ENCODE data around the gene ADAMTS4. TPM values are rescaled to one million over a fixed set of nuclear protein-coding genes. Genes with fewer than 3 reads are reported as not detected.

Gene ADAMTS4
- total RNA-seq, 1 donor from 2014 or later = 0.23 TPM

DNA sequence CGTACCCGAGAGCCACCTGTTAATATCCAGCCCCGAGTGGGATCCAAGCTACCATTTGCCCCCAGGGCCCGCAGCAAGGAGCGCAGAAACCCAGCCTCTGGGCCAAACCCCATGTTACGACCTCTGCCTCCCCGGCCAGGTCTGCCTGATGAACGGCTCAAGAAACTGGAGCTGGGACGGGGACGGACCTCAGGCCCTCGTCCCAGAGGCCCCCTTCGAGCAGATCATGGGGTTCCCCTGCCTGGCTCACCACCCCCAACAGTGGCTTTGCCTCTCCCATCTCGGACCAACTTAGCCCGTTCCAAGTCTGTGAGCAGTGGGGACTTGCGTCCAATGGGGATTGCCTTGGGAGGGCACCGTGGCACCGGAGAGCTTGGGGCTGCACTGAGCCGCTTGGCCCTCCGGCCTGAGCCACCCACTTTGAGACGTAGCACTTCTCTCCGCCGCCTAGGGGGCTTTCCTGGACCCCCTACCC lies 38.1 kb downstream of the ADAMTS4 start:
- intact Hi-C loops (cut with micrococcal nuclease) = loop anchor here (2.0 kb wide), 1 partner anchor 16 kb away; the partner anchor contains the start of gene B4GALT3
- Mint-ChIP-seq H3K4me3 (peak overlapping the region; percentile 88), H3K4me1 (ENCODE audit: low read depth) (peaks cover 64% of the 10 kb centered on the region), H3K9me3 (no peaks in the 10 kb centered on the region), H3K27me3 (ENCODE audit: insufficient read depth) (no peaks in the 10 kb centered on the region), H3K36me3 (ENCODE audit: low read depth) (peaks cover 49% of the 10 kb centered on the region), H3K27ac (peak overlapping the region; percentile 62)
- DNase-seq (ENCODE audit: low spot score) = no peak

DNA sequence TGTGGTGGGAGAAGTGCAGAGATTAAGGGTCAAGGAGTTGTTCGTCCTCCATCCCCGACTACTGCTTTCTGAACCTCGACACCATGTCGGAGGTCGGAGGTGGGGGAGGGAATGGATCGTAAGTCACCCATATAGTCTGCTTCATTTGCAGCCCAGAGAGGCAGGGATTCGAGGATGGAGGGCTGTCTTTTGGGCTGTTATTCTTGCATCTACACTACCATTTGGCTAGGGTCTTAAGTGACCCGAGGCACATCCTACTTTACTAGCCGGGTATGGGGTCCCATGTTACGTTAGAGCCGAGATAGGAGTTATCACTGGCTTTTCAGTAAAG lies 39.0 kb downstream of the ADAMTS4 start:
- H3K9me3 Mint-ChIP-seq = no peaks in the 10 kb centered on the region
- H3K36me3 Mint-ChIP-seq (ENCODE audit: low read depth) = peaks cover 51% of the 10 kb centered on the region
- peak overlapping the region; percentile 88 for H3K4me3 Mint-ChIP-seq
- no peak for DNase-seq (ENCODE audit: low spot score)
- peak overlapping the region; percentile 65 for H3K27ac Mint-ChIP-seq
- intact Hi-C loops (cut with micrococcal nuclease) = loop anchor here (1.0 to 2.0 kb wide), 5 partner anchors 17 to 115 kb away; partner anchors contain the start of genes B4GALT3, DEDD, NDUFS2 and TOMM40L
- H3K27me3 Mint-ChIP-seq (ENCODE audit: insufficient read depth) = no peaks in the 10 kb centered on the region
- peaks cover 64% of the 10 kb centered on the region for H3K4me1 Mint-ChIP-seq (ENCODE audit: low read depth)

GRCh38 chr1:161159087-161159912 lies 39.6 kb downstream of the ADAMTS4 start, which contains the start of gene USP21:
TSS of gene USP21 (plus strand) at chr1:161159500. CDS start at chr1:161160641, 1,141 bp downstream.
- H3K4me1 Mint-ChIP-seq (ENCODE audit: low read depth) = peaks cover 64% of the 10 kb centered on the region
- H3K27me3 Mint-ChIP-seq (ENCODE audit: insufficient read depth) = no peaks in the 10 kb centered on the region
- H3K4me3 Mint-ChIP-seq = peak within 1 kb of the TSS; percentile 88
- H3K9me3 Mint-ChIP-seq = no peaks in the 10 kb centered on the region
- peaks cover 51% of the 10 kb centered on the region for H3K36me3 Mint-ChIP-seq (ENCODE audit: low read depth)
- intact Hi-C loops (cut with micrococcal nuclease) = loop anchor here (1.0 to 2.0 kb wide), 4 partner anchors 27 to 114 kb away; partner anchors contain the start of genes DEDD, NDUFS2, TOMM40L and USF1
- H3K27ac Mint-ChIP-seq = peak within 1 kb of the TSS; percentile 86
- DNase-seq (ENCODE audit: low spot score) = peak; percentile 91

DNA sequence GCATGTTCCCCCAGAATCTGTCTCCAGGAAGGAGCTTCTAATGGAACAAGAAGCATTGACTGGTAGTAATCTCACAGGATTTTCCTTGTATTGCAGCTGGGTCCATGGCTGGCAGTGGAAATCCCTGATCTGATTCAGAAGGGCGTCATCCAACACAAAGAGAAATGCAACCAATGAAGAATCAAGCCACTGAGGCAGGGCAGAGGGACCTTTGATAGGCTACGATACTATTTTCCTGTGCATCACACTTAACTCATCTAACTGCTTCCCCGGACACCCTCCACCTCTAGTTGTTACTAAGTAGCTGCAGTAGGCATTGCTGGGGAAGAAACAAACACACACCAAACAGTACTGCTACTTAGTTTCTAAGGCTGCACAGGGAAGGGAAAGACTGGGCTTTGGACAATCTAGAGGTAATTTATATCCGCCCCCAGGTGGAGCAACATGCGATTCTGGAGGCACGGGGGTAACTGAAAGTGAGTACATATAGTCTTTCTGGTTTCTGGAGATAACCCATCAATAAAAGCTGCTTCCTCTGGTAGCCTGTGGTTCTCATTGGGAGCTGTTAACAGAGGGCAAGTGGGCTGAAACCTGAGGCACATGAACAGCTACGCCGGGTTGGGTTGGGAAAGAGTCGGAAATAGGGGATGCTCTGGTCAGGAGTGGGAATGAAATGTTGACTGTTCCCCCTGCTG lies 40.4 kb downstream of the ADAMTS4 start:
- H3K4me3 Mint-ChIP-seq = peak overlapping the region; percentile 88
- DNase-seq (ENCODE audit: low spot score) = no peak
- H3K27me3 Mint-ChIP-seq (ENCODE audit: insufficient read depth) = no peaks in the 10 kb centered on the region
- H3K4me1 Mint-ChIP-seq (ENCODE audit: low read depth) = peaks cover 63% of the 10 kb centered on the region
- H3K9me3 Mint-ChIP-seq = no peaks in the 10 kb centered on the region
- intact Hi-C loops (cut with micrococcal nuclease) = loop anchor here (1.0 to 2.0 kb wide), 4 partner anchors 26 to 114 kb away; partner anchors contain the start of genes DEDD, NDUFS2, TOMM40L and USF1
- H3K36me3 Mint-ChIP-seq (ENCODE audit: low read depth) = peaks cover 47% of the 10 kb centered on the region
- H3K27ac Mint-ChIP-seq = peak overlapping the region; percentile 86

DNA sequence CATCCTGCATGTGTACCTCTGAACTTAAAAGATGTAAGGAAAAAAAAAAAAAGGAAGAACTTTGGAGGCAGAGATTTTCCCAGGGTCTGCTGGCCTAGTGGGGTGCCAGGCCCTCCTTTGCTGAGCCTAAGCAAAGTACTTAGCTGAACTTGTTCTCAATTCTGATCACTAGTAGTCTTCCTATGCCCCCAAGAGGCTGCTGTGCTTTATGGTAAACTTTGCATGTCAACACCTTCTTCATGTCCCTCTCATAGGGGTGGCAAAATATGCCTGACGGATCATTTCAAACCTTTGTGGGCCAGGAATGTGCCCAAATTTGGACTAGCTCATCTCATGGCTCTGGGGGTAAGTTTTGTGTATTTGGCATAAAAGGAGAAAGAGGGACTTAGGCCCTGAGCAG lies 41.0 kb downstream of the ADAMTS4 start:
- peak overlapping the region; percentile 88 for H3K4me3 Mint-ChIP-seq
- no peak for DNase-seq (ENCODE audit: low spot score)
- H3K9me3 Mint-ChIP-seq = no peaks in the 10 kb centered on the region
- H3K27ac Mint-ChIP-seq = peak overlapping the region; percentile 49
- H3K4me1 Mint-ChIP-seq (ENCODE audit: low read depth) = peaks cover 57% of the 10 kb centered on the region
- intact Hi-C loops (cut with micrococcal nuclease) = loop anchor here (2.0 kb wide), 3 partner anchors 45 to 113 kb away; partner anchors contain the start of genes NDUFS2, TOMM40L and USF1
- H3K27me3 Mint-ChIP-seq (ENCODE audit: insufficient read depth) = no peaks in the 10 kb centered on the region
- H3K36me3 Mint-ChIP-seq (ENCODE audit: low read depth) = peaks cover 41% of the 10 kb centered on the region

DNA sequence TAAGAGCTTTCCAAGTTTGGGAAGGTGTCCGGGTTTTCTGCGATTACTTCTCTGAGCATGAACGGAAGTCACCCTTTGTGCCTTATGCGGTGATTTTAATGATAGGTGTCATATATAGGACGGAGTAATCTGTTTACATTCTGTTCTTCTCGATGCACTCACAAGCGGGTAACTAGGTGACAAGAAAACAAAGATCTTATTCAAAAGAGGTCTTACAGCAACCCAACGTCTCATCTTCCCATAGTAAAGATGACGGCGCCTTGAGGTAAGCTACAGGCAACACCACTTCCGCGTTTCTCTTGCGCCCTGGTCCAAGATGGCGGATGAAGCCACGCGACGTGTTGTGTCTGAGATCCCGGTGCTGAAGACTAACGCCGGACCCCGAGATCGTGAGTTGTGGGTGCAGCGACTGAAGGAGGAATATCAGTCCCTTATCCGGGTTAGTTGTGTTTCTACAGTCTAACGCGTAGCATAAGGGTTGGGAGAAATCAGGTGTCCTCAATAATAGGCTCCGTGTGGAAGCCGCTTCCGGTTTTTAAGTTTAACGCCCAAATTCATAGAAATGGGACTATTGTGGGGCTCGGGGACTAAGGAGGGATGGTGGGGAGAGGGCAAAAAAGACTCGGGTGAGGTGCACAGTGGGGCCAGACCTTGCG lies 45.0 kb downstream of the ADAMTS4 start, which contains the start of gene UFC1:
Gene UFC1, plus strand, starts transcription at position 297 of the 656 bp plus-strand sequence. Its CDS starts 20 bp downstream, at position 317.
- no peaks in the 10 kb centered on the region for H3K9me3 Mint-ChIP-seq
- no peaks in the 10 kb centered on the region for H3K27me3 Mint-ChIP-seq (ENCODE audit: insufficient read depth)
- peak; percentile 80 for DNase-seq (ENCODE audit: low spot score)
- peak within 1 kb of the TSS; percentile 99 for H3K4me3 Mint-ChIP-seq
- intact Hi-C loops (cut with micrococcal nuclease) = loop anchor here (1.0 to 2.0 kb wide), 6 partner anchors 12 to 86 kb away; partner anchors contain the start of genes DEDD, NDUFS2 and PPOX
- H3K27ac Mint-ChIP-seq = peak within 1 kb of the TSS; percentile 100
- peaks cover 25% of the 10 kb centered on the region for H3K36me3 Mint-ChIP-seq (ENCODE audit: low read depth)
- peaks cover 32% of the 10 kb centered on the region for H3K4me1 Mint-ChIP-seq (ENCODE audit: low read depth)

DNA sequence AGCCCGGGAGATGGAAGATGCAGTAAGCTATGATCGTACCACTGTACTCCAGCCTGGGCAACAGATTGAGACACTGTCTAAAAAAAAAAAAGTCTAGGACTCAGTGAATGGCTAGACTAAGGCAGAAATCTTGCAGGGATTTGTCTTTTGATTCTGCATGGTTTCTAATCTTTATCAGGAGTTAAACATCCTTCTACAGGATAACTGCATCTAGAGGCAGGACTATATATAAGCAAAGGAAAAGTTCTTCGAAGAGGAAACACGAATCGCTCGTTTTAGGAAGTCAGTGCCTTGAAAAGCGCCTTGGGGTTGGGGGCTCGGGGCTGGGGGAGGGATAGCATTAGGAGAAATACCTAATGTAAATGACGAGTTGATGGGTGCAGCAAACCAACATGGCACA lies 45.7 kb downstream of the ADAMTS4 start:
- H3K4me1 Mint-ChIP-seq (ENCODE audit: low read depth) = peaks cover 26% of the 10 kb centered on the region

GRCh38 chr1:161145832-161146231 lies 53.0 kb downstream of the ADAMTS4 start:
- DNase-seq (ENCODE audit: low spot score) = no peak
- no peaks in the 10 kb centered on the region for H3K27me3 Mint-ChIP-seq (ENCODE audit: insufficient read depth)
- intact Hi-C loops (cut with micrococcal nuclease) = no loop called here
- H3K36me3 Mint-ChIP-seq (ENCODE audit: low read depth) = no peaks in the 10 kb centered on the region
- H3K27ac Mint-ChIP-seq = no peak overlapping the region
- no peaks in the 10 kb centered on the region for H3K9me3 Mint-ChIP-seq
- H3K4me1 Mint-ChIP-seq (ENCODE audit: low read depth) = no peaks in the 10 kb centered on the region
- no peak overlapping the region for H3K4me3 Mint-ChIP-seq

More for the DNA sequence above, 45.7 kb downstream of the ADAMTS4 start:
- H3K9me3 Mint-ChIP-seq = no peaks in the 10 kb centered on the region
- peak overlapping the region; percentile 99 for H3K4me3 Mint-ChIP-seq
- no peak for DNase-seq (ENCODE audit: low spot score)
- H3K36me3 Mint-ChIP-seq (ENCODE audit: low read depth) = peaks cover 20% of the 10 kb centered on the region
- H3K27ac Mint-ChIP-seq = peak overlapping the region; percentile 100
- no peaks in the 10 kb centered on the region for H3K27me3 Mint-ChIP-seq (ENCODE audit: insufficient read depth)
- intact Hi-C loops (cut with micrococcal nuclease) = loop anchor here (1.0 to 2.0 kb wide), 4 partner anchors 21 to 49 kb away; partner anchors contain the start of genes DEDD and NDUFS2

DNA sequence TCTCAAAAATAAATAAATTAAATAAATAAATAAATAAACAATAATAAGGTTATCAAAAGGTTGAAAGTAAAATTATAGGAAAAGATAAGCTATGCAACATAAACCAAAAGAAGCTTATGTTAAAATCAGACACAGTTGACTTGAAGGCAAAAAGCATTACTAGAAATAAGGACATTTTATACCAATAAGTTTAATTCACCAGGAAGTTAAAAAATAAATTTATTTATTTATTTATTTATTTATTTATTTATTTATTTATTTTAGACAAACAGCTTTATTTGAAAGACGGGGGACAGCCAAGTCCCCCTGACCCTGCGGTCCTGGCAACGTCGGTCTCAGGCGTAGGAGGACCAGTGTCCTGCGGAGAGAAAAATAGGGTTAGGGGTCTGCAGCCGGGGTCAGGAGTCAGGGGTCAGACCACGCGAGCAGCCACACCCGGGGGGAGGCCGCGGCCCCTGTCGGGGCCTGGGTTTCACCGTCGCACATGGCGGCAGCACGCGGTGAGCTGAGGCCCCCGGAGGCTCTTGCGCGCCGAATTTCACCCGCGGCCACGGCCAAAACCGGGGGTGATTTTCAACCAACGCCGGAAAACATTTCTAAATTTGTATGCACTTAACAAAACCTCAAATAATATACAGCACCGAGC lies 58.0 kb downstream of the ADAMTS4 start:
- H3K9me3 Mint-ChIP-seq = no peaks in the 10 kb centered on the region
- intact Hi-C loops (cut with micrococcal nuclease) = no loop called here
- H3K4me3 Mint-ChIP-seq = no peak overlapping the region
- peaks cover 4% of the 10 kb centered on the region for H3K36me3 Mint-ChIP-seq (ENCODE audit: low read depth)
- no peaks in the 10 kb centered on the region for H3K27me3 Mint-ChIP-seq (ENCODE audit: insufficient read depth)
- H3K4me1 Mint-ChIP-seq (ENCODE audit: low read depth) = no peaks in the 10 kb centered on the region
- no peak for DNase-seq (ENCODE audit: low spot score)
- H3K27ac Mint-ChIP-seq = no peak overlapping the region

GRCh38 chr1:161139766-161140165 lies 59.1 kb downstream of the ADAMTS4 start:
- intact Hi-C loops (cut with micrococcal nuclease) = loop anchor here (1.0 to 10.0 kb wide), 3 partner anchors 67 to 875 kb away; partner anchors contain the start of gene DCAF8
- Mint-ChIP-seq H3K27me3 (ENCODE audit: insufficient read depth) (no peaks in the 10 kb centered on the region), H3K36me3 (ENCODE audit: low read depth) (peaks cover 8% of the 10 kb centered on the region), H3K4me3 (no peak overlapping the region), H3K27ac (no peak overlapping the region), H3K4me1 (ENCODE audit: low read depth) (peaks cover 5% of the 10 kb centered on the region), H3K9me3 (no peaks in the 10 kb centered on the region)
- no peak for DNase-seq (ENCODE audit: low spot score)

- H3K27ac Mint-ChIP-seq = no peak overlapping the region
- intact Hi-C loops (cut with micrococcal nuclease) = loop anchor here (2.0 to 10.0 kb wide), 2 partner anchors 146 to 874 kb away; partner anchors contain the start of gene DCAF8
- H3K9me3 Mint-ChIP-seq = no peaks in the 10 kb centered on the region
- no peak for DNase-seq (ENCODE audit: low spot score)
- H3K4me1 Mint-ChIP-seq (ENCODE audit: low read depth) = peaks cover 5% of the 10 kb centered on the region
- H3K36me3 Mint-ChIP-seq (ENCODE audit: low read depth) = peaks cover 8% of the 10 kb centered on the region
- H3K27me3 Mint-ChIP-seq (ENCODE audit: insufficient read depth) = no peaks in the 10 kb centered on the region
- no peak overlapping the region for H3K4me3 Mint-ChIP-seq
These were observed 60.4 kb downstream of the ADAMTS4 start for GRCh38 chr1:161138431-161138830.

All from activated T-helper 1 cell treated with anti-CD3 and anti-CD28 coated beads, Interleukin-12 subunit alpha, Interleukin-12 subunit beta, Interleukin-2, Interleukin-4 antibody, amounts not matched to agents 30 ng/mL and 10 ng/mL and 1 ng/mL, durations not matched to agents 14 hours and 24 hours and 36 hours (primary cell).